ENCODE results near the gene PSMB4. TPM values are rescaled to one million over a fixed set of nuclear protein-coding genes. Genes with fewer than 3 reads are reported as not detected.
"Not testable (repeated sequence)": the region's sequence is repeated elsewhere in the genome, so short reads cannot be mapped to it uniquely, and the experiment has no call there.

The PSMB4 gene
- total and polyA plus RNA-seq, 7 donors, result 237 to 362 (median 277) TPM

DNA sequence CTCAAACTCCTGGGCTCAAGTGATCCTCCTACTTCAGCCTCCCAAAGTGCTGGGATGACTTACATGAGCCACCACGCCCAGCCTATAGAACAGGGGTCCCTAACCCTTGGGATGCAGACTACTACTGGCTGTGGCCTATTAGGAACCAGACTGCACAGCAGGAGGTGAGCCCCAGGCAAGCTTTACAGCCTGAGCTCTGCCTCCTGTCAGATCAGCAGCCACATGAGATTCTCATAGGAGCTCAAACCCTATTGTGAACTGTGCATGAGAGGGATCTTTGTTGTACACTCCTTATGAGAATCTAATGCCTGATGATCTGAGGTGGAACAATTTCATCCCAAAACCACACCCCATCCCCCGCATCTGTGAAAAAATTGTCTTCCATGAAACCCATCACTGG lies 13.4 kb upstream of the PSMB4 start:
- 91 to 92% methylated on average over 2 of the region's 2 CpGs for WGBS, 2 donors

DNA sequence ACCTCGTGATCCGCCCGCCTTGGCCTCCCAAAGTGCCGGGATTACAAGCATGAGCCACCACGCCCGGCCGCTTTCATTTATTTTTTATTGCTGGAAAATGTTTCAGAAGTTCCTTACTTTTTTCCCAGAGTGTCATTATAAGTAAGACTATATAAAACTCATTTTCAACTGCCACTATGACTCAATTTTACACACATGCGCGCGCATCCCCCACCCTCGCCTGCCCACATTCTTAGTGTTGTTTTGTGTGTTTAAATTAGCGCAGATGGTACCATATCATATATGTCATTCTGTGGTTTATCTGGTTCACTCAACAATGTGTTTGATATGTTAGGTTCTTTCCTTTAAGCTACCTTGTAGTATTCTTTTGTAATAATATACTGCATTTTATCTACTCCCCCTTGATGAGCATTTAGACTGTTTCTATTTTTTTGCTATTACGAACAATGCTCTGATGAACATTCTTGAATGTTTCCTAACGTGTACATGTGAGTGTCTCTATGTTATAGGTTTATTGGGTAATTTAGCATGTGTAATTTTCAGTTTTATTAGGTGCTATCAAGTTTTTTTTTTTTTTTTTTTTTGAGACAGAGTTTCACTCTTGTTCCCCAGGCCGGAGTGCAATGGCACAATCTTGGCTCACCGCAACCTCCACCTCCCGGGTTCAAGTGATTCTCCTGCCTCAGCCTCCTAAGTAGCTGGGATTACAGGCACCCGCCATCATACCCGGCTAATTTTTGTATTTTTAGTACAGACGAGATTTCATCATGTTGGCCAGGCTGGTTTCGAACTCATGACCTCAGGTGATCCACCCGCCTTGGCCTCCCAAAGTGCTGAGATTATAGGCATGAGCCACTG lies 8.9 kb upstream of the PSMB4 start:
- not testable (repeated sequence) for H3K4me1 ChIP-seq, H3K36me3 ChIP-seq, H3K27ac ChIP-seq, H3K27me3 ChIP-seq, DNase-seq, H3K9me3 ChIP-seq, H3K4me3 ChIP-seq
- intact Hi-C loops (cut with DNase I), result loop anchor here (10.0 kb wide), 1 partner anchor 196 kb away; the partner anchor contains the start of genes PIP5K1A and VPS72
- WGBS, 2 donors, result 18 to 70% methylated on average over 22 of the region's 22 CpGs

More for the DNA sequence above, 13.4 kb upstream of the PSMB4 start:
- no peak for DNase-seq
- Histone ChIP-seq H3K9me3 (no peaks in the 10 kb centered on the region), H3K27ac (no peak overlapping the region), H3K4me1 (no peaks in the 10 kb centered on the region), H3K27me3 (no peaks in the 10 kb centered on the region), H3K36me3 (no peaks in the 10 kb centered on the region), H3K4me3 (no peak overlapping the region)
- TF ChIP-seq, protein P1, sequence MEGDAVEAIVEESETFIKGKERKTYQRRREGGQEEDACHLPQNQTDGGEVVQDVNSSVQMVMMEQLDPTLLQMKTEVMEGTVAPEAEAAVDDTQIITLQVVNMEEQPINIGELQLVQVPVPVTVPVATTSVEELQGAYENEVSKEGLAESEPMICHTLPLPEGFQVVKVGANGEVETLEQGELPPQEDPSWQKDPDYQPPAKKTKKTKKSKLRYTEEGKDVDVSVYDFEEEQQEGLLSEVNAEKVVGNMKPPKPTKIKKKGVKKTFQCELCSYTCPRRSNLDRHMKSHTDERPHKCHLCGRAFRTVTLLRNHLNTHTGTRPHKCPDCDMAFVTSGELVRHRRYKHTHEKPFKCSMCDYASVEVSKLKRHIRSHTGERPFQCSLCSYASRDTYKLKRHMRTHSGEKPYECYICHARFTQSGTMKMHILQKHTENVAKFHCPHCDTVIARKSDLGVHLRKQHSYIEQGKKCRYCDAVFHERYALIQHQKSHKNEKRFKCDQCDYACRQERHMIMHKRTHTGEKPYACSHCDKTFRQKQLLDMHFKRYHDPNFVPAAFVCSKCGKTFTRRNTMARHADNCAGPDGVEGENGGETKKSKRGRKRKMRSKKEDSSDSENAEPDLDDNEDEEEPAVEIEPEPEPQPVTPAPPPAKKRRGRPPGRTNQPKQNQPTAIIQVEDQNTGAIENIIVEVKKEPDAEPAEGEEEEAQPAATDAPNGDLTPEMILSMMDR (IDR thresholded peaks at IDR 0.05), result no peak
- no peak for TF ChIP-seq POLR2AphosphoS5 (IDR thresholded peaks at IDR 0.05)
- no peak for TF ChIP-seq EP300 (IDR thresholded peaks at IDR 0.05)
- no peak for TF ChIP-seq POLR2A (IDR thresholded peaks at IDR 0.05)
- intact Hi-C loops (cut with DNase I), result no loop called here

GRCh38 chr1:151391079-151391563 lies 8.3 kb upstream of the PSMB4 start:
- TF ChIP-seq, protein P1 (IDR thresholded peaks at IDR 0.05), result no peak
- TF ChIP-seq EP300 (IDR thresholded peaks at IDR 0.05), result no peak
- TF ChIP-seq POLR2AphosphoS5 (IDR thresholded peaks at IDR 0.05), result no peak
- no peak for TF ChIP-seq POLR2A (IDR thresholded peaks at IDR 0.05)
- intact Hi-C loops (cut with DNase I), result loop anchor here (10.0 kb wide), 1 partner anchor 196 kb away; the partner anchor contains the start of genes PIP5K1A and VPS72

DNA sequence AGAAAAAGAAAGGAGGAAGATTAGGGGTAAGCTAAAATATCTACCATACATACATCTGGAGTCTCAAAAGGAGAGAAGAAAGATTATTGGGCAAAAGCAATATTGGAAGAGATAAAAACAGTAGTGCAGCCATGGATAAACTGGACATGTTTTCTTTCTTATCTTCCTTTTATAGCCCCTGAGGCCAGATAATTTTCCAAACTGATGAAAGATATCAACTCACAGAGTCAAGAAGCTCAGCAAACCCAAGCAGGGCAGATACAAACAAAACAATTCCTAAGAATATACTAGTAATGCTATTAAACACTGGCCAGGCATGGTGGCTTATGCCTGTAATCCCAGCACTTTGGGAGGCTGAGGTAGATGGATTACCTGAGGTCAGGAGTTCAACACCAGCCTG lies 5.8 kb upstream of the PSMB4 start:
- intact Hi-C loops (cut with DNase I), result loop anchor here (10.0 kb wide), 1 partner anchor 199 kb away; the partner anchor contains the start of genes PIP5K1A and VPS72
- TF ChIP-seq, protein P1 (IDR thresholded peaks at IDR 0.05), result no peak
- TF ChIP-seq POLR2A (IDR thresholded peaks at IDR 0.05), result no peak
- TF ChIP-seq EP300 (IDR thresholded peaks at IDR 0.05), result no peak
- TF ChIP-seq POLR2AphosphoS5 (IDR thresholded peaks at IDR 0.05), result no peak
- no peaks in the 10 kb centered on the region for H3K27me3 ChIP-seq
- no peaks in the 10 kb centered on the region for H3K4me1 ChIP-seq
- no peak for DNase-seq
- H3K36me3 ChIP-seq, result no peaks in the 10 kb centered on the region
- no peak overlapping the region for H3K4me3 ChIP-seq
- no peaks in the 10 kb centered on the region for H3K9me3 ChIP-seq
- no peak overlapping the region for H3K27ac ChIP-seq

More at GRCh38 chr1:151391079-151391563, 8.3 kb upstream of the PSMB4 start:
- no peaks in the 10 kb centered on the region for H3K9me3 ChIP-seq
- 19 to 64% methylated on average over 3 of the region's 3 CpGs for WGBS, 2 donors
- H3K27me3 ChIP-seq, result no peaks in the 10 kb centered on the region
- DNase-seq, result no peak
- H3K36me3 ChIP-seq, result no peaks in the 10 kb centered on the region
- no peak overlapping the region for H3K27ac ChIP-seq
- H3K4me1 ChIP-seq, result no peaks in the 10 kb centered on the region
- H3K4me3 ChIP-seq, result no peak overlapping the region

- H3K4me3 ChIP-seq, H3K27me3 ChIP-seq, H3K27ac ChIP-seq, H3K9me3 ChIP-seq, DNase-seq, H3K36me3 ChIP-seq: not testable (repeated sequence)
- WGBS, 2 donors, result 82 to 91% methylated on average over 5 of the region's 5 CpGs
- intact Hi-C loops (cut with DNase I), result loop anchor here (5.0 to 10.0 kb wide), 3 partner anchors 94 to 201 kb away; partner anchors contain the start of genes PIP5K1A, VPS72 and ZNF687
- H3K4me1 ChIP-seq, result peaks cover 0 to 14% (median 12%) of the 10 kb centered on the region in 4 donors
Observed at GRCh38 chr1:151396265-151396664, 3.1 kb upstream of the PSMB4 start.

All from sigmoid colon (tissue), 7 donors.